NCI-H1417 treated with DMSO at 0.1 percent for 48 hours (cell line): Measurements from ENCODE around the gene RIMS1.

ENCODE experiments used
- DNase-seq: peaks from one replicate; lab custom pipeline; 2025; lab: John Stamatoyannopoulos, UW

The RIMS1 gene

DNA sequence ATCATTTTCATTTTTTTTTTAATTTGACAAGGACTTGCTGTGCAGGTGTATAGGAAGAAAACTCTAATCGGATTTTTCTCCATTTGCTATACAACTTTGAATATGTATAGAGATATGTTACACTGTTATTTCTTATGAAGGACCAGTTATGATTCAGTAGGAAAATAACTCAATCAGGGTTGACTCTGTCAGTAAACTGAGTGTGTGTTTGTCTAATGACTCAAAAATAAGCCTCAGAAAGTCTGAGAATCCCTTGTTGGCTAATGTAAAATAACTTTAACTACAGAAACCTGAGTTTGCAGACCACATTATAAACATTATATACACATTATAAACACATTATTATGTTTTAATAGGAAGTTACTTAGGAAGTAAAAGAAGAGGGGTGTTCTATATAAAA lies 352.6 kb downstream of the RIMS1 start:
- DNase-seq, result no peak

DNA sequence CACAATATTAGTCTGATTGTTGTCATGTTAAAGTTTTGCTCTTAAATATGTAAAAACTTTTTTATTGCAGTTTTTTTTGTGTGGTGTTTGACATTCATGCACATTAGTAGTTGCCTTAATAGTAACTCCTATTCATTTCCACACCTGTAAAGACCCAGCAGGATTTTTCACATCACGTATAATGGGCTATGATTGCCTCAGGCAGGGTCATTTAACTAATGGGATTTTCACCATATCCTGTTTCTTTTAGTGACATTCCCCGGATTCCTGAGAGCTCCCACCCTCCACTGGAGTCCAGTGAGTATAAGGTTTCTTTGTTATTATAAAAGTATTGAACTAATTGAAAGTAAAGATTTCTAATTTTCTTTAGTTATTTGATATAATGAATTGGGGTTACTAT lies 359.2 kb downstream of the RIMS1 start:
- DNase-seq, result no peak

DNA sequence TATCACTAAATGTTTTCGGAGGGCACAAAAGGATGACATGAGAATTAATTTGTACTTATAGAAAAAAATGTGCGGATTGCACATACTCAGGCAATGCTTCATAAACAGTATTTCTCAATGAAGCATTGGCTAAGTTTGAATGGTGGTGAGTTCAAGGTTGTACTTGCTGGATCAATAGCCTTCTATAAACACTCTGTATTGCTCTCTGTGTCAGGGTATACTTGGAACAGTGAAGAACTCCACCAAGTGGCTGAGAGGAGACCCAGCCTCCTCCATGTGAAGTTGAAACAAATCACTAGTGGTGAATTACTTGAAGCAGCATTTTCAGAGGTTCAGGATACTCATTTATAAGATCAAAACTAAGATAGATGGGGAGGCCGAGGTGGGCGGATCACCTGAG lies 360.6 kb downstream of the RIMS1 start:
- no peak for DNase-seq

DNA sequence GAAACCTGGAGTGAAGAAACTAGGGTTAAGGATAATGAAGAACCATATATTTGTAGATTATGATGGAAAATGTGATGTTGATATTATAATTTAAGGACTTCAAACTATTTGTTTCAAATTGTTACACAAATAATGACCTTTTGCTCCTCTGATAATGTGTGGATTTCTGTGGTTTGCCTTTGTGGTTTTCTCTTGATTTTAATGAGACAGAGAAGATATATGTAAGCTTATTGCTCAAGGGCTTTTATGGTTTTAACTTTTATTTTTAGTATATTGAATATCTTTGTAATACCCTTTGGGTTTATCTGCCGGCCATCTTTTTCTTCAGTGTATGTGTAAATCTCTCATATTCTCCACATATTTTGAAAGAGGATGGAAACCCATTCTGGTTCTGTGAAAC lies 362.3 kb downstream of the RIMS1 start:
- no peak for DNase-seq

DNA sequence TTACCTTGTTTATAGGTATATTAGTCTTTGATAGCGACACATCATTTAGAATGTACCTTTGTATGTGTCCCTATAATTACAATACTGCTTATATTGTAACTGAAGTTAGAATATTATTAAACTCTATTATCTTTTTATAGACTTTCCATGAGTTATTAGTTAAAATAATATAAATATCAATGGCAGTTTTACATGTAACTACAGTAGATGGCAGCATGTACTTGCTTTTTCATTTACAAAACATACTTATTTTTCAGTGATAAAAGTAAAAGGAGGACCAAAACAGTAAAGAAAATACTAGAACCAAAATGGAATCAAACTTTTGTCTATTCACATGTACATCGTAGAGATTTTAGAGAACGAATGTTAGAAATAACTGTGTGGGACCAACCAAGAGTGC lies 364.3 kb downstream of the RIMS1 start:
- DNase-seq, result no peak

DNA sequence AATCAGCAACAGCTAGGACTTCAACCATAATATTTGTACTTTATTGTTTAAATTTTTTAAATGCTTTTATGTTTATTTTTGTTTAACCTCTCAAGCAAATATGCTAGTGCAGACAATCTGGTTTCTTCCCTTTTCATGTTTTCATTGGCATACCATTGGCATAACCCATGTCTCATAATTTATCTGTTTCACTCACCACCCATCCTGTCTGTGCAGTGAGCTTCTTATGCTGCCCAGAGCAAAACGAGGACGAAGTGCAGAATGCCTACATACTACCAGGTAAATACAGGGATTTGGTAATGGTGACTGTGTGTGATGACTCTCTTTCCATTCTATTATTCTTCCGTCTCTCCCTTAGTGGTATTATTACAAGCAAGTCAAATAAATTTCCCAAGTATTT lies 374.1 kb downstream of the RIMS1 start:
- DNase-seq, result no peak

DNA sequence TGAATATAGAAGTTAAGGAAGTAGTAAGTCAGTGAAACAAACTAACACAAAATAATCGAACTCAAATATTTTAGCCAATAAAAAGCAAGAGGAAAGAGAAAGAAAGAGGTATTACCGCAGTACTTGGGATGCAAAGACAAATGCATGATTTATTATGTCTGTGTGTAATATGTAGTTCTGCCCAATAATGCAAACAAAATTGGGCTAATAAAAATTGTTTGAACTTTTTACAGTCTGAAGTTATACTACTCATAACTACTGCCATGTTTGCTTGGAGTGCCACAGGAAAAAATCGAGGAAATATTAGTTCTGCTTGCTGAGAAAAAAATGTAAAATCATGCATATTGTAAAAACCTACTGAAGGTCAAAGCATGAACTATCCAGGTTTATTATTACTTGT lies 375.2 kb downstream of the RIMS1 start:
- no peak for DNase-seq

DNA sequence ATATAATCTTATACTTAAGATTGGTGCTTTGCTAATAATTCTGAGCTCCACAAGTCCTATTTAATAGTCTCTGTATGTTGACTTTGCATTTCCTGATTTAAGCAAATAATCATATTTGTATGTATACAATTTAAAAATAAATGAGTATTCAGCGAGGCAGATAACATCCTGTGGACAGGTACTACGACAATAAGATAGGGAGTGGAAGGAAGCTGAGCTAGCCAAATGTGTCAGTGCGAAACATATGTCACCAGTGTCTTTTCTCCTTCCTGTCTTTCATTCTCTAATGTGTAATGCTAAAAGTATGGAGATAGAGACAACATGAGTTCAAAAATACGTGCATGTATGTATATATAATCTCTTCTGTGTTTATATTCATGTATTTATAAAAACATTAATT lies 375.9 kb downstream of the RIMS1 start:
- no peak for DNase-seq

DNA sequence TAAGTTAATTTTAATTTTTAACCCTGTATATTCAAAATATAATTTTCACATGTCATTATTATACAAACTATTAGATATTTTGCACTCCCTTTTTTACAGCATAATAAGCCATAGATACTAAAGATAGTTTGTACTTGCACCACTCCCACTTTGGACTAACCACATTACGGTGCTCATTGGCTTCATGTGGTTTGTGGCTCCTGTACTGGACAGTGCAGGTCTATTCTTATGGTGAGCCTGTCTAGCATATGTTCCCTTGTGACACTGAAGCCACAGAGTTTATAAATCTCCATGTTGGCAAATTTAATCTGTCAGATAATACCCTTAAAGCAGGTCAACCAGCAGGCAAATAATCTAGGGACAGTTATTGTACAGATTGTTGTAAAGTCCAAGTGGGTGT lies 381.1 kb downstream of the RIMS1 start:
- DNase-seq, result no peak

DNA sequence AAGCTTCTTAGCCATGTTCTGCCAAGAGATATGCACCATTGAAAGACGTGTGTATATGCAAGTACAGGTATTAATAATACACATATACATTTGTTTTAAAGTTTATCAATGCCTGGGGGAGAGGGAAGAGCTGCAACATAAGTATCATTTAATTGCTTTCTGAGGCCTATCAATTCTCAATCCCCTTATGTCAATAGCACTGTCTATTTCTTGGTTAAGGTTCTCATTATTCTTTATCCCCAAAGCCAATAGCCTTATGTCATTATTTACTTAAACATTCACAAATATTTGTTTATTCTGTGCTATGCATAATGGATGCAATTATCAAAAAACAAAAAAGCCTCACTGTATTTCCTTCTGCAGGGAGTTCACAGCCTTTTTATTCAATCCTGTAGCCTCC lies 385.2 kb downstream of the RIMS1 start:
- no peak for DNase-seq

DNA sequence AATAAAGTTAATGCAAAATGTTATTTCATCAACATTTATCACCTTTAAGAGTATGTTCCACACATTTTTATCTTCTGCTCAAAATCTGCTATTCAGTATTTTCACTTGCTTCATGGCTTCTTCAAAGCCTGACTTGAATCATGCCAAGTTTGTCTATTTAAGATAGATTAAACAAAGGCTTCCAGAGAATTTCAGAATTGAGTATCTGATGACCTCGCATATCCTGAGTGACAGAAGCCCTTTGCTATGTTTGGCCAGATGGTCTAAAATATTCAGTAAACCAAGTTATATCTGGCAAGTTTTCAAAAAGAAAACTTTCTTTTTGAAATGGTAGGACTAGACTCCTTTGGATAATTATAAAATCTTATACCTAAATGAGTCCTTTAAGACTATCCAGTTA lies 386.6 kb downstream of the RIMS1 start:
- no peak for DNase-seq

DNA sequence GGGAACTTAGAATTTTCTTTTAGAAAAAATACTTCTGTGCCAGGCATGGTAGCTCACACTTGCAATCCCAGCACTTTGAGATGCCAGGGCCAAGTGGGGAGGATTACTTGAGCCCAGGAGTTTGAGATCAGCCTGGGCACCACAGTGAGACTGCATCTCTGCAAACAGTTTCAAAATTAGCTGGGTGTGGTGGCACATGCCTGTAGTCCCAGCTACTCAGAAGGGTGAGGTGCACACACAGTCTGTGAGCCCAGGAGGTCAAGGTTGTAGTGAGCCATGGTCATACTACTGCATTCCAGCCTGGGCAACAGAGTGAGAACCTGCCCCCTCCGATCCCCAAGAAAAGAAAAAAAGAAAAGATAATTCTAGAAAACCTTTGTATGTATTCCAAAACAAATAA lies 389.5 kb downstream of the RIMS1 start:
- DNase-seq, result no peak

DNA sequence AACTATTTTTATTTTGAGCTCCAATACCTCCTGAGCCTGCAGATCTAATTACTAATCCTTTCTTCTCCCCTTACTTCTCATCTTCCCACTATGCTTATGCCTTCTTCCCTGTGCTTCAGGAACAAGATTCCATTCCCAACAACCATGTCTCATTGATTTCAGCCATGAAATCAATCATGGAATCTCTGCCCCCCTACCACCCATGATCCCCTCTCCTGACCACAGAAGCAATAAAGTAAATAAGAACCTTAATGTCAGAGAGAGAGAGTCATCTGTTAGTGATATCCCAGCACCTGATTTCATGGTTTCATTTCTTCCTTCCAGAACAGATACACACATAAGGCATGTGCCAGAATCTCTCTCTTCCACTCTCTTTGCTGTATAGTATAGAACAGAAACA lies 395.9 kb downstream of the RIMS1 start:
- DNase-seq, result no peak

DNA sequence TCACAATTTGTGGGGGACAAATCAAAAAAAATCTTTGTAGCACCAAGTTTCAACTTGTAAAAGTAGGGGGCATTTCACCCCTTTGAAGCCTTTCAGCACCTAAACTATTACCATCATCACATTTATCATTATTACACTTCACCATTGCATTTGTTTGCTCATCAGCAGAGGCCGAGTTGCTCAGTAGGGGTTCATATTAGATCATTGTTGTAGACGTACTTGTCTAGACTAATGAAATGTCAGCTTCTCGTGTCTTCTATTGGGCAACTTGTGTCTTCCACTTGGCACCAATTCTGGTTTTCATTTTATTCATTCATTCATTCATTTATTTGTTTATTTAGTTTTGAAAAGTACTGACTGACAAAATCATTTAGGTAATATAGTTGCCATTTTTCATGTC lies 397.2 kb downstream of the RIMS1 start:
- no peak for DNase-seq

DNA sequence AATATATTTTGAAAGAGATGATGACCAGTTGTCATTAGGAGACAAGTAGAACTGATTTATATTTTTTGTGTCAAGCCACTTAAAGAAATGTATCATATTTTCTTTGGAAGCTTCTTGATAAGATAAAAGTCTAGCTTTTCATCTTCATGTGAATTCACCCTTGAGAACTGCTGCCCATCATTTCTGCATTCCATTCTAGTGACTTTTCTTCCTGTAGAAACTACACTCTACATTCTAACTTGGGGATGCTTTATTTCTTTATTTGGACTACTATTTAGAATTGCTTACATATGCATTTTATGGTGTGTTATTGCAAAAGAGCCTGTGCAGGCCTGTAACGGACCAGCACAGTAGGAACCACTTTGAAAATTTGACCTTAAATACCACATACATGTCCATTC lies 400.6 kb downstream of the RIMS1 start:
- no peak for DNase-seq

DNA sequence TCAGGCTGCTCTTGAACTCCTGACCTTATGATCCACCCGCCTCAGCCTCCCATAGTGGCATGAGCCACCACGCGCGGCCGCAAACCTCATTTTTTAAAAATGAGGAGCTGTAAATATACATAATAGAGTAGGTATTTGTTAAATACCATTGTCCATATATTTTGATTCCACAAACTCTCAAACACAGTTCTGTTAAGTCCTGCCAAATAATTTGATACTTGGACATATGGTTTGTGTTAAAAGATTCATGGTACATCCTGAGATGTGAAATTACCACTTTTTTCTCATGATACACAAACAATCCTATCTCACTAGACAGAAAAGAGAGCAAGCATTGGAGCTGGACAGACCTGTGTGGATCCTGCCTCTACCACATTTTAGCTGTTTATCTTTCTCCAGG lies 401.5 kb downstream of the RIMS1 start:
- DNase-seq, result no peak

DNA sequence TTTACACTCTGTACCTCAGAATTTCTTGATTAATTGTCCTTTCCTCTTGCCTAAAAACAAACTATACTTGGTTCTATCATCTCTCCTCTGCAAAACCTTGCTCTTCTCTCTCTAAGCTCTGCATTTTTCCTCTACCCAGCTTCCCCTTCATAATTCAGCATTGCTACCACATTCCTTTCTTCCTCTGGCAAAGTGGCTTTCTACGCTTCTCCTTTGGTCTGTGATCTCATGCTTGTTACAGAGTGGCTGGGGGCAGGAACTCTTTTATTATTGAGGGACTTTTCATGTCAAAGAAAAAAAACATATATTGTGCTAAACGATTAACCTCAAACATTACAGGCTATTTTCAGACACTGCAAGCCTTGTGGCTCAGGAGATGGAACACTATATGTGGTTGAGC lies 402.2 kb downstream of the RIMS1 start:
- no peak for DNase-seq

DNA sequence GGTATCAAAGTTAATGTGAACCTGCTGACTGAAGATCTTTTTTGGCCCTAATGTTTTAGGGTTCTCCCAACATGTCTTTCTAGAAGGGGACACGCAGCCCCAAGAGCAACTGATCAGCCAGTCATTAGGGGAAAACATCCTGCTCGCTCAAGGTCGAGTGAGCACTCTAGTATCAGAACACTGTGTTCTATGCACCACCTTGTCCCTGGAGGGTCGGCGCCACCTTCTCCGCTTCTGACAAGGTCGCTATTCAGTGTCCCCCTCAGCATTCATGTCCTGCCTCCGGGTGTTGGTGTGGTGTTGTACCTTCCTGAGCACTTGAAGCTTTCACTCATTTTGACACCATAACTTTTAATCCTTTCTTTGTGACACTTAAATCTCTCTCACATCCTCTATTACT lies 404.3 kb downstream of the RIMS1 start:
- no peak for DNase-seq

DNA sequence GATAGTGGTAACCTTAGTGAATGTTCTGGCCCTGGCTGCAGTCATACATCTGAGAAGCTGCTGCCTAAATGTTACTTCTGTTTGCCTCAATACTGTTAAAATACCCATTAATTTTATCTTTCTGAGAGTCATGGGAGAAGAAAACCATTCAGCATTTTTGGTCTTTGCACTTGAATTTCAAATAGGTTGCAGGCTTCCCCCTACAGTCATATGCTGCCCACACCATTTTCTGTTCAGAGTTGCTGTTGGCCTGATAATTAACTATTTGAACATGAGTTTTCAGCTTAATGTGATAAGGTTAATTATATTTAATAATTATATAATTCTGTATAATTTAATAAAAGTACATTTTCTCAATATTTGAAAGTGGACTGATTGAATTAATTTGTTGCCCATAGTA lies 410.0 kb downstream of the RIMS1 start:
- DNase-seq, result no peak

DNA sequence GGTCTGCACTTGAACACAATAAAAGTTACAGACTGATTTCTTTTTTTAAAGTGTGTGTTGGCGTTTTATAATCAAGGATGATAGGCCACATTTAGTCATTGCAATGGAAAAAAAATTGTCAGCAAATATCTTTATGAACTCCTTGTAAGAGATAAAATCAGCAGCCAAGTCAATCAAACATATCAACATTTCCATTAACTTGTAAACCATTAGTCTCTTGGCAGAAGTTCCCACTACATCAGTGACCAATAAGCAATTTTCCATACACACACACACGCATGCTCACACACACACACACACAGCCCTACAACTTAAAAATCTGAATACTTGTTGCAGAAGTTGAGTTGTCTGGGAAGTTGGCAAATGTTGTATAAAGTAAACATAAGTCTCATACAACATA lies 419.6 kb downstream of the RIMS1 start:
- DNase-seq, result no peak

DNA sequence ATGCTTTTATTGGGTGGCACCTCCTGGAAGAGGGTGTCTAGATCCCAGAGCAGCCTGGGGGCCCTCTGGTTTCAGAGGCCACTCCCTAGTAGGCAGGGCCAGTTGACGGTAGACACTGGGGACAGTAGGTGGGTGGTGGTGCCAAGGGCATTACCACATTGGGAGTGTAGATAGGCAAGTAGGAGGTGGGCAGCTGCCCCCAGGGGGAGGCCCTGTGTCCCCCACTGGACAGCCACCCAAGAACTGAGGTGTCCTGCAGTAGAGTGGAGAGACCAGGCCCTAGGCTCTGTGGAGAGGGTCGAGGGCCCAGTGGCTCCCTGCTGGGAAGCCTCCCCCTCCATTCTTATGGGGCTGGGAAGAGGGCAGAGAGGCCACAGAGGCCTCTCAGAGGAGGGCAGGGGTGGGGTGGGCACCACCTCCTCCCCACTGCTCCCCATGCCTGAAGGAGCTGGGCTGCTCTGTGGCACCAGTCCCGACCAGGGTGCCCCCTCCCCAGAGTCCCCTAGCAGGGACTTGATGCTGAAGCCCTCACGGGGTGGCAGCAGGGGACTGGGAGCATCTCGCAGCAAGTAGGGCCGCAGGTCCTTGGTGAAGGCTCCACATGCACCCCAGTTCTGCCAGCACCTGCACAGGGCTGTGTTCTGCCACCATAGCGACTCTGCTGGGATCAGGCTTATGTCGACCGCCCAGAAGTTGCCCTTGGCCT lies 430.5 kb downstream of the RIMS1 start:
- no peak for DNase-seq

DNA sequence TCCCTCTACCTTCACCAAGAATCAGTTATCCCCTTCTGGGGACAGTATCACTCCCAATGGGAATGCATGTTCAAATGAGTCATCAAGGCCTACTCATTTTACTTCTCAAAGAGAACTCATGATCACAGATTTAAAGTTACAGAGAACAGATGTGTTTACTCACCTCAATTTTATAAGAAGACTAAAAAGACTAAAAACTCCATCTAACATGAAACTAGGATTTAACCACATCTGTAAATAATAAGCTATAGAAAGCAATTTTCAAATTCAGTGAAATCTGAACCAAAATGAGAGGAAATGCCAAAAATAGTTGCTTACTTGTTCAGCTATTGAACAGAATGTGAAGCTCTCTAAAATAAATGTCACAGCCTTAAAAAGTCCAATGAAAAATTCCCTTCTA lies 435.4 kb downstream of the RIMS1 start:
- DNase-seq, result no peak

DNA sequence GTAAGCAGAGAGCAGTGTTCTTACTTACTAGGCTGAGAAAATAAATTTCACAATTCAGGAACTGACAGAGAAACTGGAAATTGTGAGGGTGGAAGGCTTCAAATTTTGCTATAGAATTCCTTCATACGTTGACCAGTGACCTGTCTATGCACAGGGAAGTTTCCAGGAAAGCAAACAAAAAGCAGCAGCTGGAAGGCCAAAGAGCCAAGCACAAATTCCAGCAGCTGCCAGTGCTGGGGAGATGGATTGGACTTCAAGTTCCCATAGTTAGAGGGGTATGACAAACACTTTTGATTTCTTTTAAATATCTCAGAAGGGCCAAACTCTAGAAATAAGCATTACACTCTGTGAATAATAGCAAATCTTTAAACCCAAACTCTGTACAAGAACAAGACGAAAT lies 436.4 kb downstream of the RIMS1 start:
- DNase-seq, result no peak

DNA sequence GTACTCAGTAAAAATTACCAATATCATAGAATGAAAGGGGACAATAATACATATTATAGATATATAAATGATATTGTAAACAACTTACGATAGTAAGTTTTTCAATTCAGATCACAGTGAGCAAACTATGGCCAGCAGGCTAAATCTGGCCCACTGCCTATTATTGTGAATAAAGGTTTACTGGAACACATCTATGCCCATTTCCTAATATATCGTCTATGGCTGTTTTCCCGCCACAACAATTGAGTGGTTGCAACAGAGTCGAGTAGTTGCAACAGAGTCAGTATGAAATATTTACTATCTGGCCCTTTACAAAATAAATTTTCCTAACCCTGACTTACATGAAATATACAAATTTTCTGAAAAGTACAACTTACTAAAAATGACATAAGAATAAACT lies 438.2 kb downstream of the RIMS1 start:
- DNase-seq, result no peak

DNA sequence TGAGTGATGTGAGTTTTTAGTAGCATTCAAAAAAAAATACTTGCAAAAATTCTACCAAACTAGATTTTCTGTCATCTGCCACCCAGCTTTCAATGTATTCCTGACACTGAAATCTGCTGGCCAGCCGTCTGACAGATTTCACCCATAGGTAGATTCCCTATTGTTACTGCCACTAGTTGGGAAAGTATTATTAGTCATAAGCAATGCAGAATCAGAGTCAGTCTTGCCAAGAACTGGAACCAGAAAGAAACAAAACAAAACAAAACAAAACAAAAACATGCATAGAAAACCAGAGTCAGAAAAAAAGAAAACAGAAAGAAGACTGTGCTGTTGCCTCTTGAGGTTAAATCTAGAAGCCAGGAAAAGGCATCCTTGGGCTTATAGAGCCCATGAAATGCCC lies 442.4 kb downstream of the RIMS1 start:
- DNase-seq, result no peak
